Measurements from ENCODE around the gene SLC29A4.
"Not testable (repeated sequence)": the region's sequence is repeated elsewhere in the genome, so short reads cannot be mapped to it uniquely, and the experiment has no call there.

GRCh38 chr7:5254371-5254770, 28.4 kb upstream of the SLC29A4 start:
- not testable (repeated sequence) for TF ChIP-seq EZH2phosphoT487 (IDR thresholded peaks at IDR 0.05; ENCODE audit: borderline replicate concordance, low read length); CTCF (conservative IDR thresholded peaks at IDR 0.05; ENCODE audit: low read depth, low read length); EZH2 (IDR thresholded peaks at IDR 0.05; ENCODE audit: low read length, unreplicated experiment)

Measured in PC-3 (cell line).